Right hindlimb (tissue), 1 donor: ENCODE data around the gene SOSTDC1.
A peak's percentile ranks its signal among the peaks of the same experiment; 100 is the strongest.
"Not testable (repeated sequence)": the region's sequence is repeated elsewhere in the genome, so short reads cannot be mapped to it uniquely, and the experiment has no call there.

ENCODE experiments used
- DNase-seq: peaks from one replicate; pipeline ENCODE4 v3.0.0-alpha.2; 2018

SOSTDC1 gene, protein sequence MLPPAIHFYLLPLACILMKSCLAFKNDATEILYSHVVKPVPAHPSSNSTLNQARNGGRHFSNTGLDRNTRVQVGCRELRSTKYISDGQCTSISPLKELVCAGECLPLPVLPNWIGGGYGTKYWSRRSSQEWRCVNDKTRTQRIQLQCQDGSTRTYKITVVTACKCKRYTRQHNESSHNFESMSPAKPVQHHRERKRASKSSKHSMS

DNA sequence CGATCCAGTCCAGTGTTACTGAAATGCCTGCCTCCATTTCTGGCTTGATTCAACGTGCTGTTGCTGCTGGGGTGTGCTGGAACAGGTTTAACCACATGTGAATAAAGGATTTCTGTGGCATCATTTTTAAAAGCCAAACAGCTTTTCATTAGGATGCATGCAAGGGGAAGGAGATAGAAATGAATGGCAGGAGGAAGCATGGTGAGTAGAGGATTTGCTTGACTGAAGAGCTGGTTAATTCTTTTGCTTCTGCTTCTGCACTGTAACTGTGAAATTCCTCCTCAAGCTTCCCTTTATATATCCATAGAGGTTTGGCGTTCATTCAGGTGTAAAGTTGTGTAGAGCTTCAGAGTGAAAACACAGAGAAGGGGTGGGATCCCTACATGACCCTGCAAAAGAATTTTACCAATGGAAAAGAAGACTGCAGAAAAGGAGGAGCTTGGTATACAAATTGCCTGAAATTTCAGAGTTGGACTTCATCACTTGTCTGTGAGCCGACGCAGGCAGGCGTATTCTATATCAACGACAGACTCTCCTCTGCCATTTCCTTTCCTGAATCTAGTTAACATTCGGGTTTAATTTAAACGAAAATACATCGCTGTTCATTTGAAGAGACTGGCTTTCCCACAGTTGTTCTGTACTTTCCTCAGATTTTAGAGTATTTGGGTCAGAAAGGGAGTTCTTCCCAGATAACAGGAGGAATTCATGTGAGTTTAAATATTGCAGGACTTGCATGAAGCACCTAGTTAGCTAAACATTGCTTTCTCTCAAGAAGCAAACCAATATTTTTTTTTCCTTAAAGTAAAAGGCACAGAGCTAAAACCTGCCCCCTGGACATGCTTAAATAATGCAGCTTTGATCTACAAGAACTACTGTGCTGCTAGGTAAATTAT is at the start of gene SOSTDC1:
TSS of gene SOSTDC1 (minus strand) at position 270 of the 893 bp plus-strand sequence. CDS start at position 200, 70 bp downstream.
- peak; percentile 73 for DNase-seq

DNA sequence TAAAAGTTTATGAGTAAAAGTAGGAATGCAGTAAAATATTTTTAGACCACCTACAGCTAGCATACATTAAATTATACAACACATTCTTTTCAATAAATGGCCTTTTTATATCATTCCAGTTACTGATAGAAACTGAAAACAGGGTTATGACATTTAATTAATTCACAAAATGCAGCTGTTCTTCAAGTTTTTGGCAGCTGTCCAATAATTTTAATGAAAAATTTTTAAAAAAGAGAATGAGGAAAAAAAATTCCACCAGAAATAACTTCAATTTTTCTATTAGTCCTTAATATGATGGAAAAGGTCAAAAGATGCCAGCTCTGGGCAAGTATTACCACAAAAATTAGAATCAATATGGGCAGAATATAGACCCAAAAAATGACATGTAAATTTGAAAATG is 49.2 kb upstream of the SOSTDC1 start:
- DNase-seq: no peak

DNA sequence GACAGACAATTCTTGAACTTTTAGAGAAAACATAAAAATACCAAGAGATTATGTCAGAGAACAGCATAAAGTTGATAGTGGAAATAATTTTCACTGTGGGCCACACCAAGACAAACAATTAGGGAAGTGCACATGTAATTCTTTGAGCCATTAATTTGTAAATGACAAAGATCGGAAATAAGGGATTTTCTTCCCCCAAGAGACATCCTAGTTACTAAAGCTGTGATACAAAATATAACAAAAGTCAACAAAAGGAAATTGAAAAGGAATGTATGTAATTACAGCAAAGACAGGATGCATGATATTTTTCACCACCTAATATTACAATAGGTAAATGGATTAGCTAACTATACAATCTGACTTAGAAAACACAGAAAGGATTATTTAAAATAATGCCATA is 48.7 kb upstream of the SOSTDC1 start:
- no peak for DNase-seq

DNA sequence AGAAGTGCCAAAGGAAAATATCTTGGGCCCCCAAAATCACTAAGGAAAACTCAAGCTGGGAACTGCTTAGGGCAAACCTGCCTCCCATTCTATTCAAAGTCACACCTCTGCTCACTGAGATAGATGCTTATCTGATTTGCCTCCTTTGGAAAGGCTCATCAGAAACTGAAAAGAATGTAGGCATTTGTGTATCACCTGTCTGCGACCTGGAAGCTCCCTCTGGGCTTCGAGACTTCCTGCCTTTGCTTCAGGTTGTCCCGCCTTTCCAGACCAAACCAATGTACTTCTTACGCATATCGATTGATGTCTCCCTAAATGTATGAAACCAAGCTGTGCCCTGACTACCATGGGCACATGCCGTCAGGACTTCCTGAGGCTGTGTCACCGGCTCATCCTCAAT is 46.6 kb upstream of the SOSTDC1 start:
- DNase-seq: no peak

DNA sequence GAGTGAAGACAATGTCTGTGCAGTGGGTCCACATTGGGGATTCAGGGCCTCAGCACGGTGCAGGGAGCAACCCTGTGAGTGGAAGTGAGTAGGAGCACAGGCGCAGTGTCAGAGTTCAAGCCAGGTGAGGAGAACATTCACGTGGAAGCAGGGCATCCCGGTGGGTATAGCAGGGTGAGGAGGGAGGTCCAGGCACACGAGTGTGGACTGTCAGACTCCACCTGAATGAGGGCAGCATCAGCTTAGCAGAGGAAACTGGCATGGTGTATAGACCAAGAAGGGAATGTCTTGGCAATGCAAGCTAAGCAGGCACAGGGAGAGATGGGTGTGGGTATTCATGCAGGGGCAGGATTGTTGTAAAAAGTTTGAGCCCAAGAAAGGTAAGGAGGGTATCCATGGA is 45.8 kb upstream of the SOSTDC1 start:
- no peak for DNase-seq

DNA sequence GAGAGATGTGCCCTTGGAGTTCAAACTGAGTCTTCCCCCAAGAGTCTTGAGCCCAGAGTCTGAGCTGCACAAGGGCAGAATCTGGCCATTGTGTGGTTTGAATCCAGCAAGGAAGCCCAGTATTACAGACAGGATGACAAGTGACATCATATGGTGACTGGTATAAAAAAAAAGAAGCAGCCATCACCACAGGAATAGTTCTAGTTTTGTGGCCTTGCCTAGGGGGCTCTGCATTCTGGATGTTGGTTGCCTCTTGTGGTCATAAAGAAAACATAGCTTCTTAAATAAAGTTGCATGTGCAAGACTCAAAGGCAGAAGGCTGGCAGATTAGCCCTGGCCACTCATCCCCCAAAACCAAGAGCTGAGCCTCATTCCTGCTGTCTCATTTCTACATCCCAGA is 44.3 kb upstream of the SOSTDC1 start:
- DNase-seq: no peak

DNA sequence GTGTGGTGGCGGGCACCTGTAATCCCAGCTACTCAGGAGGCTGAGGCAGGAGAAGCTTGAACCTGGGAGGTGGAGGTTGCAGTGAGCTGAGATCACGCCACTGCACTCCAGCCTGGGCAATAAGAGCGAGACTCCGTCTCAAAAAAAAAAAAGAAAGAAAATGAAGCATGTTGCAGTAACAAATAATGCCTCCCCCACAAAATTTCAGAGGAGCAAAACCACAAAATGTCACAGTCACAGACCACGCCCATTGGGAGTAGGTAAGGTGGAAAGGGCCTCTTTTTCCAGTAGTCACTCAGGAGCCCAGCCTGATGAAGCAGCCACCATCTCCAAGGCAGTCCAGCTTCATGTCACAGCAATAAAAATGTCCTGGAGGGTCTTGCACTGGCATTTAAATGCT is 40.9 kb upstream of the SOSTDC1 start:
- not testable (repeated sequence) for DNase-seq

DNA sequence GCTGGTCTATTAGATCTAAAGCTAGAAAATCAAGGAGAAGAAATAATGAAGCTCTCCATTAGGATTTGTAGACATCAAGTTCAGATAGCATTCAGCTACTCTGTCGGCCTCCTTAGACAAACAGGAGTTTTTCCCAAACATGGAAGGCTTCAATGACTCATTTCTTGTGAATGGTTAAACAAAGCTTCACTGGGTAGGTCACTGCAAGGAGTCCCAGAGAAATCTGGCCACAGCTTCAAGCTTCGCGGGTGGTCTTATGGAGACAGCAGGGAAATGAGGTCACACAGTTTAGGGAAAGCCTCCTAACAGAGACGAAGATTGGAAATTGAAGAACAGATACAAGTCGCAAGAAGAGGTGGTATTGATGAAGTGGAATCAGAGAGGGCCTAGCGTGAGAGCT is 38.5 kb upstream of the SOSTDC1 start:
- no peak for DNase-seq

DNA sequence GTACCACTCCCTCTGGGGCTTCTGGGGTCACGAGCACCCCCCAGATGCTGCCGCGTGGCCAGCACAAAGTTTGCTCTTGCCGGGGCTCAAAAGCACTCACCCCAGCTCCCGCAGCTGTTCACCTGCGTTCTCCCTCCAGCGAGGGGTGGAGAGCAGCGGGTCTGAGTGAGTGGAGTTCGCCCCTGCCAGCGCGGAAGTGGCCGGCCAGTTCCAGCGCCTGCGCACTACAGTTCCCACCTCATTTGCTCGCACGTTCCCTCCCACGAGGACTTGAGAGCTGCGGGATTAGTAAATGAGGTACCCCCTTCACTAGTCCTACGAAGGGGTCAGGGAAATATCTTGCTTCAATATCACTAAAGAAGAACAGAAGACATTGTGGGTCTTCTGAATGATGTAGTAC is 36.8 kb upstream of the SOSTDC1 start:
- no peak for DNase-seq

DNA sequence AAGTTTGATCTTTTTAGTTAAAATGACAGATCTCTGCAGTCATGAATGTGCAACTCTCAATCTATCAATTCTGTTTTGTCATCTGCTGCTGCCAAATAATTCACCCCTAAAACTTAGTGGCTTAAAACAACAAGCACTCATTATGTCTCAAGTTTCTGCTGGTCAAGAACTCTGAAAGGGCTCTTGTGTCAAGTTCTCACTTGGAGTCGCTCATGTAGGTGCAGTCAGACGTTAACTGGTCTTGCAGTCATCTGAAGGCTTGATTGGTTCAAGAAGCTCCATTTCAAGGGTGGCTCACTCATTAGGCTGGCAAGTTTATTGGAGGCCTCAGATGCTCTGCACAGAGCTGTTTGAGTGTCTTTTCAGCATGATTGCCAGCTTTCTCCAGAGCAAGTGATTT is 32.6 kb upstream of the SOSTDC1 start:
- DNase-seq: no peak

DNA sequence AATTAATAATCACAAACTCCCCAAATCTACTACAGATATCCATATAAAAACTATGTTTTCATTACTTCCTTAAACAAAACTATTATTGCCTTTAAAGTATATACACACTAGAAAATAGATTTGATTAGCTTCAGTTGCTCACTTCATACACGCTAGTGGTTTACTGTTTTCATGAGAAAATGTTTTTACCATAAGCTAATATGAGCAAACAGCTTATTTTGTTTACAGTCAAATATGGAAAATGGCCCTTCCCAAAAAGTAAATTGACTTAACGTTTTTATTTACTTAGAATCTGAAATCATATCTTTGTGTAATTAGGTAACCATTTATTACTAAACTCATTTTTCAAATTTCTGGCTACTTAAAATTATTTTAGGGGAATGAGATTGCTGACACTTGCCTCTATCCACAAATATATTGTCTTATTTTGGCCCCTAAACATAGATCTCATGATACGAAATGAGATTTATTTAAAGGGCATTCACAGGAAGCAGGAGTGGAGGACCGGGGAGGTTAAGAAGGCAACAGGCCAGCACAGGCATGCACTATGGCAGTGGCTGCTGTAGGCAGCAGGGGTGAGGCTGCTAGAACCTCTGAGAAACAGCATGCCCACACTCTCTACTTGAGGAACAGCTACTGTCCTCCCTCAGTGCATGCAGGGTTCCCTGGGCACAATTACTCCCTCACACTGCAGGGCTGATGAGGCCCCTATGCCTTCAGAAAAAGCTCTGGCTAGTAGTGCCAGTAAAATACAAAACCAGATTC is 29.6 kb upstream of the SOSTDC1 start:
- no peak for DNase-seq

DNA sequence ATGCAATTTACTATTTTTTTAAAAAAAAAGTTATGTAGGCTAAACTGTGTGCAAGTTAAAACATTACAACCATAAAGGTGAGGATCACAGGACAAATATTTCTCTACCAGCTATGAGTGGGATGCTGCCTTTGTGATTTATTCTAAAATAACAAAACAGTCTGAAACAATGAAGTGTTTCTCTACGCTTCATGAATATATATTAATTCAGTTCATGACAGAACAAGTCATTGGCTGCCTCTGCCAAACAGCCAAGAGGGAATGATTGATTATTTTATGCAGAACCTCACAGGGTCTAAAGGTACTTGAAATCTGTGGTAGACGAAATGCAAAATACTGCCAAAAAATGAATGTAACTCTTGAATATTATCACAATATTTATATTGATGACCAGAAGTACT is 29.0 kb upstream of the SOSTDC1 start:
- DNase-seq: no peak

DNA sequence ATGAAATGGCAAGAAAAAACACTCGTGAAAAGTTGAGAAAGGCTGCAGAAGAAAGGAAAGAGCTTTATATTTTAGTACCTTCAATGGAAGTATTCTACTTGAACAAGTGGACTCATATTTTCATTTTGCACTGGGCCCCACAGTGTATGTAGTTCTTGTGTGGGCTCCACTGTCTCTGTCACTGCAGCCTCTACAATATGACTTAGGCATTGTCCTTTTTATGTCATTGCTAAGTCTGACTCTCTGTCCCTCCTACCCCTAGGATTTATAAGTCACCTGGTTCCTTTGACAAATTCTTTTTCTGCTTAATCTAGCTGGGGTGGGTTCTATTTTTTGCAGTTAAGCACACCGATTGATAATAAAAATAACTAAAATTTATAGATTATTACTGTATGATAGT is 27.7 kb upstream of the SOSTDC1 start:
- no peak for DNase-seq

DNA sequence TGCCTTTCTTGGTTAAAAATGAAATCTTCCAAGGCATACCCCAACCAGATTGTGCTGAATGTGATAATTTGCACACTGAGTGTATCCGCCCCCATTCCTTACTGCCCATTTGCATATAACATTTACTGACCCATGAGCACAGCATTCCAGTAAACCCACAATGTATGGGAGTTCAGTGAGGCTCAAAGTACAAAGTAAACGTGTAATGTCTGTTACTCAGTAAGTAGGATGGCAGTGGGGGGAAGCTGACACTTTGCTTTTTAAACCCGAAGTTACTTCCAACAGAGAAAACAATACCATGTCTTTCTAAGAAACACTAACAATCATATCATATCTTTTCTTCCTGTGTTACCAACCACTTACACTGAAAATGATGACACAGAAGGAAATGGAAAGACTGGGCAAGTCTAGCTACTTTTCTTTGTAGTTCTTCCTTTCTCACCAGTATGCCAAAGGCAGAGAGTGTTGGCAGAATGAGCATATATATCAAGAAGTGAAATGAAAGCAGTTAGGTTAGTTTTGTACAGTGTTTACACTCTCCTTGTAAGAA is 27.1 kb upstream of the SOSTDC1 start:
- DNase-seq: no peak

DNA sequence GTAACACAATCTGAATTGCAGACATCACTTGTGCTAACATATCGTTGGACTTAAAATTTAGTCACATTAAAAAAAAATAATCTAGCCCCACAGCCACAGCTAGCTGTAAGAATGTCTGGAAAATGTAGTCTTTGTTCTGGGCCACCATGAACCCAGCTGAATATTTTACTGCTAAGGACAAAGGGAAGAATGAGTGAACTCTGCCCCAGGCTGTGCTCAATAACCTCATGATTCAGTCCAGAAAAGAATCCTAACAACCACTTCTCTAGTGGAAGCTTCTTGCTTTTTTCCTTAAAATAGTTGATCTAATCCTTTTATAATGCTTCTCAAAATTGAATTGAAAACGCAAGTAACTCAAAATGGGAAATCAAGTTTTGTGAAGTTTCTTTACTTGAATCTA is 25.6 kb upstream of the SOSTDC1 start:
- DNase-seq: no peak

DNA sequence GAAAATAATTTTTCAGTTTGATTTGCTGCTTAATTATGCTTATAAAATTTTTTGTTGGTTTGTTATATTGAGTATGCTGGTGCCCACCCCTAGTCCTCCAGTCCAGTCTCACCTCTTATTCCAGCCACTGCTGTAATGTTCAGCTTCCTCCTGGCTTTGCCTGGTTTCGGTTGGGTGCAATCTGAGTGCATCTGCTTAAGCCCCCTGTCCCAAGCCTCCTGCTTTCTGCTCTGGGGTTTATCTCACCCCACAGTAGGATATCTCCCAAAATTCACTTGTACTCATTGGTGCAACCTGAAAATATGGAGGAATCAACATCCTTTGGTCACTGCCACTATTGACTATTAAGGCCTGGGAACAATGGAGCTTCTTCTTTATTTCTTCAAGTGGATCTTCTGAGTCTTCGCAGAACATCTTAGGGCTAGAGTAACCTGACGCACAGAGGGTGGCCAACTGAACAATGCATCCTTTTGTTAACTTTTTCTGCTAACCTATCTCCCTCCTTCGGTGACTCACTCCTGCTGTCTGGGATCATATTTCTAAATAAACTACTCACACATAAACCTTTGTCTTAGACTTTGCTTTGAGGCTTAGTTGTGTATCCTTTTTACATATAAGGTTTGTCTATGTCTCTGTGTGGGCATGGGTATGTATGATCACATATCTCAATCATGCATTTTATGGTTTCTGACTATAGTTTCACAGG is 19.1 kb upstream of the SOSTDC1 start:
- no peak for DNase-seq

DNA sequence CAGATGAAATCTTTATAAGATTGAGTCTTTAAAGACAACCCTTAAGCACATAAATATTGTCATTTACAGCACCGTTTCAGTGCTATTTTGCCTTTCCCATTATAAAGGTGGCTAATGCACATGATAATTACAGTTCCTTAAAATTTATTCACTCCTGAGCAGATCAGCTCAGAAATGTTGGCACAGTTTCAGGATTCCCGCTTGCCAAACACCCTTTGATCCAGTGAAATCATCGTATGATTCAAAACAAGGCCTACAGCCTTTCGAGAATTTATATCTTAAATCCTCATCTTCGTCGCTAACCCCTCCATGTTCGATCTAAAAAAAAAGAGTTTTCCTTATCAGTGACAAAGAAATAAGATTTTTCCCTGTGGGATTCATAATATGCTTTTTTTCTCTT is 14.1 kb upstream of the SOSTDC1 start:
- no peak for DNase-seq

DNA sequence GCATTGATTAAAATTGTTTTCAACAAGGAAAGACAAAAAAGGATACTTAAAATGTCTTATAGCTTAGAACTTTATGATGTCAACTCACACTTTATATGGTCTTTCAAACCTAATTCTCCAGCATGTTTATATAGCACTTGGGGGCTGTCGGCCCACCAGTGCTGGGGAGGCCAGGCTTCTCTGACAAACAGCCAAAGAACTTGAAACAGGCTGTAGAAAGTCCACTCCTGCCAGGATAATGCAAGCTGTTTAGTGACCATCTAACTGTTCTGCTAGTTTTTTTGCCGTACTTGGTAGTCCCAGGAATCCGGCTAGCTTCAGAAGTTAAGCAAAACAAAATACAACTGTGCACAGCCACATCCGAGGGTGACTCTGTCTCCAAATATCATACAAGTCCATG is 13.6 kb upstream of the SOSTDC1 start:
- no peak for DNase-seq

DNA sequence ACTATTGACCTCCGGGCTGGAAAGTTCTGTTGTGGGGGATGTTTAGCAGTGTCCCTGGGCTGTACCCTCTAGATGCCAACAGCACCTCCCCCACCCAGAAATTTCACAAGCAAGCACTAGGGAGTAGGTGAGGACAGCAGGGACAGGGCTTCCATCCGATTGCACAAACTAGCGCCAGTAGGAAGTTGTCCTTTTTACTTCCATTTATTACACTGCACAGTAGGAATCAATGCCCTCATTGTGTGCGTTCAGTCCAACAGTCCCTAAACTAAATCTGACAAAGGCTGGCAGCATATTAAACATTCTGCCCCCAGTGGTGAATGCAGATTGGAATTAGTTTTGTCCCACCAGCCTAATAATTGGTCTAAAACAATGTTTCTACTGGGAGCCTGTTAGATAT is 6.4 kb upstream of the SOSTDC1 start:
- DNase-seq: no peak

DNA sequence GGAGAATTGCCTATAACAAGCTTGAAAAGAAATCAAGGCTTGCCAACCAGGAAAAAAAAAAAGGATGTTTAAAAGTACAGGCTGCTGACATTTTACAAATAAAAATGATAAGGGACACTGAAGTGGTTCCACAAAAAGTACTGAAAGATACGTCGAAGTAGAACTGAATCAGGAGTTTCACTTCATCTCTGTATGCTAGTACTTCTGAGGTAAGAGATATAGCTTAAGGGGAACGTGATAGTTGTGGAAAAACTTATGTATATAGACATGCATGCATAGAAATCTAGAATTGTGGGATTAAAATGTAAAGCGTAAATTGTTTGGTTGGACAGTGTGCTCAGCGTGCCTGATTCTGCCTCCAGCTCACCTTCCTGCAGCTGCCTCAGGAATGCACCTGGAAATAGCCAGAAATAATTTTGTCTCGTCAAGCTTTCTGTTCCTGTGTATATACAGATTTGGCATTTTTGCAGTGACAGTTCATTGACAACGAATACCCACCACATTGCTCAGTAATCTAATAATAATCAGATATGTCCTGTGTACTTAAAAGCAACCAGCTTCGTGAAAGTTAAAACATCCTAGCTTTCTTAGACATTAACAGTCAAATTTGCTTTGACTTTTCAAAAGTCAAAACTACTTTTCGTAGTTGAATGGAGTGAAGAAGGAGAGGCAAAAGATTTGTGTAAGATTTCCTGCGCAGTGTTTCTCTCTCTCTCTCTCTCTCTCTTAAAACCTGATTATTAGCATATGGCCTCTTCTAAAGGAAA is 1.4 kb downstream of the SOSTDC1 start:
- no peak for DNase-seq

DNA sequence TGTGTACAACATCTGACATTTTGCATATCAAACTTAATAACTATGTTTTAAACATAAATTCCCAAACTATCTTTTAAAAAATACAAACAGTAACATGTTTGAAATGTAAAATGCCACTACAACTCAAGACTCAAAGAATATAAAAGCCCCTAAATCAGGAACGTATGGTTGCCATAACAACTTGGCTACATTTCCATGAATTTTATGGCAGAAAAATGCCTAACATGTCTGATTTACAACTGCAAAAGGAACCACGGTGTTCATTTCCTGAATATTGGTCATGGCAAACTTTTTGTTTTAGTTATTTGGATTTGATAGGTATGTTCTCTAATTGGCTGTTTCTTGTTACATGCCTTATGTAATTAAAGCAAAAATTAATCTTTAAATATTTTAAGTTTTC is 2.0 kb downstream of the SOSTDC1 start:
- no peak for DNase-seq

DNA sequence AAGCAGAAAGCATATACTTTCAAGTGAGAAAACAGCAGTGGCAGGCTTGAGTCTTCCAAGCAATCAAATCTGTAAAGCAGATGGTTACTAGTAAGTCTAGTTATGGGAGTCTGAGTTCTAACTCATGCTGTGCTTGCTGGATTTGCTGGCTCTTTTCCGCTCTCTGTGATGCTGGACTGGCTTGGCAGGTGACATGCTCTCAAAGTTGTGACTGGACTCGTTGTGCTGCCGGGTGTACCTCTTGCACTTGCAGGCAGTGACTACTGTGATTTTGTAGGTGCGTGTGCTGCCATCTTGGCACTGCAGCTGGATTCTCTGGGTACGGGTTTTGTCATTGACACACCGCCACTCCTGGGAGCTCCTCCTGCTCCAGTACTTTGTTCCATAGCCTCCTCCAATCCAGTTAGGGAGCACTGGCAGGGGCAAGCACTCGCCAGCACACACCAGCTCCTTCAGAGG is 3.1 kb downstream of the SOSTDC1 start:
- DNase-seq: peak; percentile 62
